ENCODE measurements around the gene PTPRZ1. TPM values are rescaled to one million over a fixed set of nuclear protein-coding genes. Genes with fewer than 3 reads are reported as not detected.

Gene PTPRZ1
- total RNA-seq, 2 donors from 2014 or later = 18.0 to 57.4 TPM

DNA sequence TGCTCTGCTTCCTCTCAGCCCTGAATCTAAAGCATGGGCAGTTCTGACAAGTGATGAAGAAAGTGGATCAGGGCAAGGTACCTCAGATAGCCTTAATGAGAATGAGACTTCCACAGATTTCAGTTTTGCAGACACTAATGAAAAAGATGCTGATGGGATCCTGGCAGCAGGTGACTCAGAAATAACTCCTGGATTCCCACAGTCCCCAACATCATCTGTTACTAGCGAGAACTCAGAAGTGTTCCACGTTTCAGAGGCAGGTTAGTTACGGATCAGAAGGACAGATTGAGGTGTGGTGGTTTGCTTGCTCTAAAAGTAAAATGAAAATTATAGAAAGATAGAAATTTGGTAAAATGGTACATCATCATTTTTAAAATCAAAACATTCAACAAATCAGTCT, 140.7 kb downstream of the PTPRZ1 start:
- Mint-ChIP-seq H3K27me3 (ENCODE audit: insufficient read depth) (no peaks in the 10 kb centered on the region), H3K27ac (no peak overlapping the region), H3K36me3 (ENCODE audit: low read depth) (peaks cover 8% of the 10 kb centered on the region), H3K4me1 (no peaks in the 10 kb centered on the region), H3K4me3 (no peak overlapping the region), H3K9me3 (no peaks in the 10 kb centered on the region)
- Histone ChIP-seq H3K27me3 (ENCODE audit: control insufficient read depth, insufficient read depth, low read length, poor library complexity, severe bottlenecking) (no peaks in the 10 kb centered on the region), H3K36me3 (ENCODE audit: control insufficient read depth, insufficient read depth, low read length) (no peaks in the 10 kb centered on the region), H3K4me3 (ENCODE audit: low read length) (no peak overlapping the region), H3K27ac (ENCODE audit: low read depth, low read length) (no peak overlapping the region), H3K9me3 (ENCODE audit: control insufficient read depth, low read length) (no peaks in the 10 kb centered on the region), H3K4me1 (ENCODE audit: control insufficient read depth, insufficient read depth, low read length) (no peaks in the 10 kb centered on the region), H3K9ac (ENCODE audit: extremely low read depth, low read length, poor library complexity, severe bottlenecking) (no peak overlapping the region)
- TF ChIP-seq, protein P1, sequence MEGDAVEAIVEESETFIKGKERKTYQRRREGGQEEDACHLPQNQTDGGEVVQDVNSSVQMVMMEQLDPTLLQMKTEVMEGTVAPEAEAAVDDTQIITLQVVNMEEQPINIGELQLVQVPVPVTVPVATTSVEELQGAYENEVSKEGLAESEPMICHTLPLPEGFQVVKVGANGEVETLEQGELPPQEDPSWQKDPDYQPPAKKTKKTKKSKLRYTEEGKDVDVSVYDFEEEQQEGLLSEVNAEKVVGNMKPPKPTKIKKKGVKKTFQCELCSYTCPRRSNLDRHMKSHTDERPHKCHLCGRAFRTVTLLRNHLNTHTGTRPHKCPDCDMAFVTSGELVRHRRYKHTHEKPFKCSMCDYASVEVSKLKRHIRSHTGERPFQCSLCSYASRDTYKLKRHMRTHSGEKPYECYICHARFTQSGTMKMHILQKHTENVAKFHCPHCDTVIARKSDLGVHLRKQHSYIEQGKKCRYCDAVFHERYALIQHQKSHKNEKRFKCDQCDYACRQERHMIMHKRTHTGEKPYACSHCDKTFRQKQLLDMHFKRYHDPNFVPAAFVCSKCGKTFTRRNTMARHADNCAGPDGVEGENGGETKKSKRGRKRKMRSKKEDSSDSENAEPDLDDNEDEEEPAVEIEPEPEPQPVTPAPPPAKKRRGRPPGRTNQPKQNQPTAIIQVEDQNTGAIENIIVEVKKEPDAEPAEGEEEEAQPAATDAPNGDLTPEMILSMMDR (conservative IDR thresholded peaks at IDR 0.05) = no peak
- WGBS, 2 experiments (ENCODE audit: insufficient coverage in 1 of 2, insufficient read length in 1 of 2) = 44% methylated on average over 2 of the region's 3 CpGs; no CpG with 5 or more reads in 1 of the 2 experiments
- DNase-seq = no peak

DNA sequence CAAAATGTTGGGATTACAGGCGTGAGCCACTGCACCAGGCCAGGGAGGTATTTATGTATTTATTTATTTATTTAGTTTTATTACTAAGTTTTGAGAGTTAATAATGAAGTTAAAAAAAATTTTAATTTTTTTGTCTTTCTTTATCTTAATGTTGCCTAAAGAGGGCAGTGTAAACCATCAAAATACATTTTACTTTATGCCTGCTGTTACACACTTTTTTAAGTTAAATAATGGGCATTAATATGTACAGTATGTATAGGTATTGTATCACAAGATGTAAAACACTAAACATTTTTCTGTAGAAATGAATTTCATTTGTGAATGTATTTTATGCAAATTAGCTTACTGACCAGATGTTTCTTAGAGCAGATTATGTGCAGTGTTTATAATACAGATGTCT, 141.7 kb downstream of the PTPRZ1 start:
- Mint-ChIP-seq H3K27ac (no peak overlapping the region), H3K27me3 (ENCODE audit: insufficient read depth) (no peaks in the 10 kb centered on the region), H3K4me1 (no peaks in the 10 kb centered on the region), H3K4me3 (no peak overlapping the region), H3K9me3 (no peaks in the 10 kb centered on the region), H3K36me3 (ENCODE audit: low read depth) (peaks cover 8% of the 10 kb centered on the region)
- WGBS, 2 experiments (ENCODE audit: insufficient coverage in 1 of 2, insufficient read length in 1 of 2) = no CpG with 5 or more reads among the region's 1 CpG
- no peak for DNase-seq
- no peak overlapping the region for H3K4me3 ChIP-seq (ENCODE audit: low read length)
- TF ChIP-seq, protein P1 (conservative IDR thresholded peaks at IDR 0.05) = peak; percentile 49
- no peaks in the 10 kb centered on the region for H3K27me3 ChIP-seq (ENCODE audit: control insufficient read depth, insufficient read depth, low read length, poor library complexity, severe bottlenecking)
- H3K9me3 ChIP-seq (ENCODE audit: control insufficient read depth, low read length) = no peaks in the 10 kb centered on the region
- no peaks in the 10 kb centered on the region for H3K4me1 ChIP-seq (ENCODE audit: control insufficient read depth, insufficient read depth, low read length)
- H3K27ac ChIP-seq (ENCODE audit: low read depth, low read length) = no peak overlapping the region
- no peak overlapping the region for H3K9ac ChIP-seq (ENCODE audit: extremely low read depth, low read length, poor library complexity, severe bottlenecking)
- no peaks in the 10 kb centered on the region for H3K36me3 ChIP-seq (ENCODE audit: control insufficient read depth, insufficient read depth, low read length)

DNA sequence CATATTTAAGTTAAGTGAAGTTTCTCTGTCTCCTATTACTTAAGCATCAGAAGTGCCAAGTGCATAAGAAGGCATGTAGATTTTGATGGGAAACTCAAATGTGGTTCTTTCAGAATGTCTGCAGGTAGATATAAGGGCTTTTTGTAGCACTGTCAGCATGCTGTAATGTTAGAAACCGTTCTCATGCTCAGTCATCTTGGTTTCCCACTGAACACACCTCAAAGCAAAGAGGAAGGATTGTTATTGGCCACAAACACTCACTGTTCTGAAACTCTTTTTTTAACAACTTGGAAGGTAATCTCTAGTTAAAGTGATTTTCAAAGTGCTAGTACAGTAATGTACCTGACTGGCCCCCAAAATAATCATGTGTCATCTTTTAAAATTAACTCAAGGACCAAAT, 145.1 kb downstream of the PTPRZ1 start:
- no peaks in the 10 kb centered on the region for H3K27me3 ChIP-seq (ENCODE audit: control insufficient read depth, insufficient read depth, low read length, poor library complexity, severe bottlenecking)
- no peaks in the 10 kb centered on the region for H3K4me1 ChIP-seq (ENCODE audit: control insufficient read depth, insufficient read depth, low read length)
- Mint-ChIP-seq H3K27ac (no peak overlapping the region), H3K36me3 (ENCODE audit: low read depth) (peaks cover 5% of the 10 kb centered on the region), H3K4me1 (no peaks in the 10 kb centered on the region), H3K9me3 (no peaks in the 10 kb centered on the region), H3K27me3 (ENCODE audit: insufficient read depth) (no peaks in the 10 kb centered on the region), H3K4me3 (no peak overlapping the region)
- no peak overlapping the region for H3K9ac ChIP-seq (ENCODE audit: extremely low read depth, low read length, poor library complexity, severe bottlenecking)
- 86 to 89% methylated on average over 1 of the region's 1 CpG for WGBS, 2 experiments (ENCODE audit: insufficient coverage in 1 of 2, insufficient read length in 1 of 2)
- no peak overlapping the region for H3K4me3 ChIP-seq (ENCODE audit: low read length)
- no peaks in the 10 kb centered on the region for H3K9me3 ChIP-seq (ENCODE audit: control insufficient read depth, low read length)
- DNase-seq = no peak
- H3K27ac ChIP-seq (ENCODE audit: low read depth, low read length) = no peak overlapping the region
- H3K36me3 ChIP-seq (ENCODE audit: control insufficient read depth, insufficient read depth, low read length) = no peaks in the 10 kb centered on the region
- TF ChIP-seq, protein P1 (conservative IDR thresholded peaks at IDR 0.05) = no peak
